PFSK-1 (cell line): ENCODE results near the gene ZNF789.

Experiments
- FOXP2 ChIP-seq: optimal IDR thresholded peaks from 2 replicates; pipeline ENCODE3; 2011; ENCODE audit warnings: borderline replicate concordance, control low read depth, inconsistent platforms; ENCODE audit not compliant: insufficient read depth; ENCODE audit errors: extremely low read length, extremely low read depth
- POLR2AphosphoS5 ChIP-seq: IDR thresholded peaks from 2 replicates; pipeline ENCODE4 v1.6.1; 2012; ENCODE audit warnings: low read depth, mild to moderate bottlenecking, control low read depth, low read length, moderate library complexity
- REST ChIP-seq, 2 experiments: IDR thresholded peaks; 2 replicates each; pipeline versions ENCODE4 v1.6.1 to v1.8.0; 2011 to 2012; ENCODE audit warnings: low read depth in 2 of 2, low read length in 2 of 2, control low read depth in 1 of 2, inconsistent platforms in 1 of 2, mild to moderate bottlenecking in 1 of 2, moderate library complexity in 1 of 2; ENCODE audit not compliant: insufficient read depth in 1 of 2
- SIN3A ChIP-seq: IDR thresholded peaks from 2 replicates; pipeline ENCODE4 v1.6.1; 2012; ENCODE audit warnings: mild to moderate bottlenecking, low read length, moderate library complexity, borderline replicate concordance; ENCODE audit not compliant: insufficient read depth
- TAF1 ChIP-seq: IDR thresholded peaks from 2 replicates; pipeline ENCODE4 v1.6.1; 2012; ENCODE audit warnings: low read length, control low read depth, borderline replicate concordance; ENCODE audit not compliant: insufficient read depth

GRCh38 chr7:99498546-99498944 is 25.9 kb downstream of the ZNF789 start:
- TF ChIP-seq TAF1, result no peak
- no peak for TF ChIP-seq REST (IDR thresholded peaks at IDR 0.05; ENCODE audit: insufficient read depth in 1 of 2, low read depth in 2 of 2, low read length in 2 of 2)
- no peak for TF ChIP-seq POLR2AphosphoS5
- no peak for TF ChIP-seq SIN3A
- TF ChIP-seq FOXP2, result no peak
